Hematopoietic multipotent progenitor cell treated with erythropoietin and hydrocortisone succinate and interleukin-3 and kit ligand, for 4 days (in vitro differentiated cells): ENCODE measurements around the gene NKAPL.
"Not testable (repeated sequence)": the region's sequence is repeated elsewhere in the genome, so short reads cannot be mapped to it uniquely, and the experiment has no call there.

Experiments
- DNase-seq: peaks from one replicate; pipeline ENCODE4 v3.0.0-alpha.2; 2015

Gene NKAPL

DNA sequence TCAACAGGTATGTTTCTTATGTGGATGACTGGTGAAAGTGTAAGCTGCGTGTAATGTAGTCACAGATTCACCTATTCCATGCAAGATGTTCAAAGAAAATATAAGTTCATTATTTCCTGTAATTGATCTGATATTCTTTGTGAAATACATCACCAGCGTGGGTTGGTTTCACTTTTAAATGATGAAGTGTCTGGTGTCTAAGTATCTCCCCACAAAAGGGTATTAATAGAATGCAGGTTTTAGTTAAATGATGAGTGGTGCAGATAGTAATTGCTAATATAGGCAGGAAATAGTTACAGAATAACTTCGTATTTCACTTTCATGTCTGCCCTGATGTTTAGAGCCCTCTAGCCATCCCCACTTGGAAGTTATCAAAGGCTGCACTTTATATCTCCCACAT is 44.5 kb downstream of the NKAPL start:
- no peak for DNase-seq

DNA sequence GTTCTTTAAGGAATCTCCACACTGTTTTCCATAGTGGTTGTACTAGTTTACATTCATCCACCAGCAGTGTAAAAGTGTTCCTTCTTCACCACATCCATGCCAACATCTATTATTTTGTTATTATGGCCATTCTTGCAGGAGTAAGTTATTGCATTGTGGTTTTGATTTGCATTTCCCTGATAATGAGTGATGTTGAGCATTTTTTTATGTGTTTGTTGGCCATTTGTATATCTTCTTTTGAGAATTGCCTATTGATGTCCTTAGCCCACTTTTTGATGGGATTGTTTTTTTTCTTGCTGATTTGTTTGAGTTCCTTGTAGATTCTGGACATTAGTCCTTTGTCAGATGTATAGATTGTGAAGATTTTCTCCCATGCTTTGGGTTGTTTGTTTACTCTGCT is 47.3 kb downstream of the NKAPL start:
- not testable (repeated sequence) for DNase-seq
